Sigmoid colon (tissue), 7 donors: ENCODE data around the gene RBM28. TPM values are rescaled to one million over a fixed set of nuclear protein-coding genes. Genes with fewer than 3 reads are reported as not detected.

Experiments used
- DNase-seq: peaks from one replicate; pipeline ENCODE4 v3.0.0-alpha.2; 2019
- H3K27ac ChIP-seq, 4 donors: fragments of 200-600 bp; sonication (generic); one replicate each; pipeline ENCODE4 v1.5.1; 2016 to 2019; ENCODE audit warnings: mild to moderate bottlenecking in 1 of 4
- H3K27me3 ChIP-seq, 3 donors: fragments of 200-600 bp; sonication (generic); one replicate each; pipeline ENCODE4 v1.5.1; 2019; ENCODE audit warnings: mild to moderate bottlenecking in 1 of 3
- H3K36me3 ChIP-seq, 4 donors: fragments of 200-600 bp; sonication (generic); one replicate each; pipeline ENCODE4 v1.5.1; 2016 to 2019
- H3K4me1 ChIP-seq, 4 donors: fragments of 200-600 bp; sonication (generic); one replicate each; pipeline ENCODE4 v1.5.1; 2017 to 2019
- H3K4me3 ChIP-seq, 4 donors: fragments of 200-600 bp; sonication (generic); one replicate each; pipeline ENCODE4 v1.5.1; 2017 to 2019; ENCODE audit warnings: mild to moderate bottlenecking in 2 of 4, moderate library complexity in 1 of 4
- H3K9me3 ChIP-seq, 4 donors: fragments of 200-600 bp in 3 of 4; sonication (generic) in 3 of 4; one replicate each; pipeline versions ENCODE4 v1.5.1 to v1.6.1; 2013 to 2019
- CTCF ChIP-seq, 4 experiments: fragments of 450-650 bp in 3 of 4; fragments of 200-600 bp in 1 of 4; IDR thresholded peaks; one replicate each; pipeline ENCODE4 v1.5.1; 2016 to 2019; ENCODE audit warnings: antibody characterized with exemption in 4 of 4, mild to moderate bottlenecking in 3 of 4, moderate library complexity in 2 of 4
- EP300 ChIP-seq, 4 donors: sonication (generic); formaldehyde crosslinking; IDR thresholded peaks; one replicate each; pipeline ENCODE4 v1.6.1; 2017; ENCODE audit warnings: antibody characterized with exemption in 4 of 4
- POLR2A ChIP-seq, 2 donors: fragments of 450-650 bp; IDR thresholded peaks; one replicate each; pipeline ENCODE4 v1.6.1; 2016; ENCODE audit warnings: antibody characterized with exemption in 2 of 2, mild to moderate bottlenecking in 2 of 2, moderate library complexity in 2 of 2
- POLR2AphosphoS5 ChIP-seq, 4 donors: sonication (generic); formaldehyde crosslinking; IDR thresholded peaks; one replicate each; pipeline ENCODE4 v1.6.1; 2017; ENCODE audit warnings: antibody characterized with exemption in 4 of 4
- WGBS, 2 donors: extraction: QIAGEN DNeasy Blood & Tissue Kit; methylation state at CpG; one replicate each; pipeline ENCODE4 v1.1.7; 2013; 5-methylcytosine and 5-hydroxymethylcytosine counted together
- intact Hi-C: fragments of 100-400 bp; cut with DNase I; formaldehyde crosslinking; loops from one replicate; pipeline ENCODE4 v1.15.1; 2023
- polyA plus RNA-seq, 3 donors: library from polyadenylated mRNA; stranded (reverse); fragments of 200-250 nt; gene quantifications; one replicate each; pipeline ENCODE4 v1.2.3, GENCODE V29; 2013
- total RNA-seq, 4 donors: library from RNA; depleted of rRNA; stranded (reverse); fragments of >200 nt; gene quantifications; one replicate each; pipeline ENCODE4 v1.1.0, GENCODE V29; 2016
- donor health status: healthy with polysubstance abuse.
- donor health status: Bipolar disorder and iron deficiency.
- donor health status: healthy.

Gene RBM28
- total and polyA plus RNA-seq, 7 donors = 6.6 to 36.3 (median 15.1) TPM

GRCh38 chr7:128373606-128374005 lies 29.9 kb upstream of the RBM28 start:
- H3K9me3 ChIP-seq = no peaks in the 10 kb centered on the region
- no peaks in the 10 kb centered on the region for H3K36me3 ChIP-seq
- no peak overlapping the region for H3K27ac ChIP-seq
- TF ChIP-seq EP300 (IDR thresholded peaks at IDR 0.05) = no peak
- no peak for TF ChIP-seq POLR2A (IDR thresholded peaks at IDR 0.05)
- TF ChIP-seq CTCF (IDR thresholded peaks at IDR 0.05) = no peak
- no peak for TF ChIP-seq POLR2AphosphoS5 (IDR thresholded peaks at IDR 0.05)
- 85 to 87% methylated on average over 2 of the region's 2 CpGs for WGBS, 2 donors
- intact Hi-C loops = no loop called here
- H3K27me3 ChIP-seq = no peaks in the 10 kb centered on the region
- no peaks in the 10 kb centered on the region for H3K4me1 ChIP-seq
- H3K4me3 ChIP-seq = no peak overlapping the region
- no peak for DNase-seq

- no peak for DNase-seq
- no peak for TF ChIP-seq POLR2AphosphoS5 (IDR thresholded peaks at IDR 0.05)
- TF ChIP-seq EP300 (IDR thresholded peaks at IDR 0.05) = no peak
- TF ChIP-seq CTCF (IDR thresholded peaks at IDR 0.05) = no peak
- TF ChIP-seq POLR2A (IDR thresholded peaks at IDR 0.05) = no peak
- intact Hi-C loops = no loop called here
These were observed 26.8 kb upstream of the RBM28 start for GRCh38 chr7:128370491-128370890.

GRCh38 chr7:128366986-128367385 lies 23.3 kb upstream of the RBM28 start:
- TF ChIP-seq CTCF (IDR thresholded peaks at IDR 0.05) (no peak), POLR2A (IDR thresholded peaks at IDR 0.05) (no peak), EP300 (IDR thresholded peaks at IDR 0.05) (no peak), POLR2AphosphoS5 (IDR thresholded peaks at IDR 0.05) (no peak)
- H3K27me3 ChIP-seq = peaks cover 0 to 15% (median 0%) of the 10 kb centered on the region in 3 donors
- no peaks in the 10 kb centered on the region for H3K9me3 ChIP-seq
- H3K36me3 ChIP-seq = no peaks in the 10 kb centered on the region
- H3K27ac ChIP-seq = no peak overlapping the region
- DNase-seq = no peak
- intact Hi-C loops = no loop called here
- peaks cover 0 to 3% (median 2%) of the 10 kb centered on the region in 4 donors for H3K4me1 ChIP-seq
- no peak overlapping the region for H3K4me3 ChIP-seq

More at GRCh38 chr7:128370491-128370890, 26.8 kb upstream of the RBM28 start:
- H3K27ac ChIP-seq = no peak overlapping the region
- H3K27me3 ChIP-seq = peaks cover 0 to 6% (median 0%) of the 10 kb centered on the region in 3 donors
- no peaks in the 10 kb centered on the region for H3K4me1 ChIP-seq
- no peaks in the 10 kb centered on the region for H3K36me3 ChIP-seq
- 90% methylated on average over 4 of the region's 4 CpGs for WGBS, 2 donors
- no peak overlapping the region for H3K4me3 ChIP-seq
- no peaks in the 10 kb centered on the region for H3K9me3 ChIP-seq

GRCh38 chr7:128366300-128366699 lies 22.6 kb upstream of the RBM28 start:
- DNase-seq = peak; percentile 6
- Histone ChIP-seq H3K9me3 (no peaks in the 10 kb centered on the region), H3K36me3 (no peaks in the 10 kb centered on the region), H3K27me3 (peaks cover 0 to 15% (median 0%) of the 10 kb centered on the region in 3 donors), H3K4me1 (peaks cover 0 to 10% (median 7%) of the 10 kb centered on the region in 4 donors), H3K27ac (no peak overlapping the region), H3K4me3 (no peak overlapping the region)
- 11 to 44% methylated on average over 1 of the region's 1 CpG for WGBS, 2 donors
- TF ChIP-seq POLR2A (IDR thresholded peaks at IDR 0.05) = no peak
- TF ChIP-seq EP300 (IDR thresholded peaks at IDR 0.05) = no peak
- no peak for TF ChIP-seq POLR2AphosphoS5 (IDR thresholded peaks at IDR 0.05)
- no peak for TF ChIP-seq CTCF (IDR thresholded peaks at IDR 0.05)
- intact Hi-C loops = no loop called here

GRCh38 chr7:128365432-128365831 lies 21.7 kb upstream of the RBM28 start:
- H3K4me1 ChIP-seq = peaks cover 0 to 19% (median 15%) of the 10 kb centered on the region in 4 donors
- no peak overlapping the region for H3K27ac ChIP-seq
- WGBS, 2 donors = 90 to 95% methylated on average over 2 of the region's 2 CpGs
- no peak for TF ChIP-seq CTCF (IDR thresholded peaks at IDR 0.05)
- TF ChIP-seq POLR2AphosphoS5 (IDR thresholded peaks at IDR 0.05) = no peak
- no peak for TF ChIP-seq EP300 (IDR thresholded peaks at IDR 0.05)
- TF ChIP-seq POLR2A (IDR thresholded peaks at IDR 0.05) = no peak
- peaks cover 0 to 15% (median 0%) of the 10 kb centered on the region in 3 donors for H3K27me3 ChIP-seq
- H3K36me3 ChIP-seq = no peaks in the 10 kb centered on the region
- no peak for DNase-seq
- no peak overlapping the region for H3K4me3 ChIP-seq
- intact Hi-C loops = no loop called here
- H3K9me3 ChIP-seq = no peaks in the 10 kb centered on the region
